Lower leg skin (tissue), 3 donors: ENCODE results near the gene PMPCA.

ENCODE experiments used
- POLR2A ChIP-seq, 2 donors: fragments of 450-650 bp; IDR thresholded peaks; one replicate each; pipeline ENCODE4 v1.6.1; 2016 to 2017; ENCODE audit warnings: antibody characterized with exemption in 2 of 2, mild to moderate bottlenecking in 1 of 2, moderate library complexity in 1 of 2
- TF ChIP-seq, protein P1 (sequence below), 3 donors: fragments of 450-650 bp; IDR thresholded peaks; one replicate each; pipeline ENCODE4 v1.5.1; 2016; ENCODE audit warnings: antibody characterized with exemption in 3 of 3, mild to moderate bottlenecking in 3 of 3, moderate library complexity in 2 of 3

DNA sequence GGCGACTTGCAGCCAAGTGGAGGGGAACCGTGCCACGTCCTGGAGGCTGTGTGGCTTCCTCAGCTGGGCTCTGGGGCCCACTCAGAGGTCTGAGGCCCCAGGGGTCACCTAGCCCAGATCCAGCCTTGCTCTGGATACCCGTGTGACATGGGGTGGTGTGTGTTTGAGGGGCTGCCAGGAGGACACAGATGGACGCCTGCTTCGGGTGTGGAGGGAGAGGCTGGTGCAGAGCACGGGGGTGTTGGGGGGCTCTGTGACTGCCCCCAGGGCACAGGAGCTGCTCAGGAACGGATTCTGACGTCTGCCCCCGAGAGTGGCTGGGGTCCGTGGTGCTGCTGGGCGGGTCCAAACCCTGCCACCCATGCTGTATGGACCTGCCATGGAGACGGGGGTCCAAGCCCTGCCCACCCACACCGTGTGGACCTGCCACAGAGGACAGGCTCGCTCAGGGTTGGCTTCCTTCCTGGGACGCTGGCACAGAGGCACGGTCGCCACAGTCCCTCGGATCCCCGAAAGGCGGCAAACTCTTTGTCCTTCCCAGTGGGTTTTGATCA is 18.7 kb downstream of the PMPCA start:
- TF ChIP-seq, protein P1, sequence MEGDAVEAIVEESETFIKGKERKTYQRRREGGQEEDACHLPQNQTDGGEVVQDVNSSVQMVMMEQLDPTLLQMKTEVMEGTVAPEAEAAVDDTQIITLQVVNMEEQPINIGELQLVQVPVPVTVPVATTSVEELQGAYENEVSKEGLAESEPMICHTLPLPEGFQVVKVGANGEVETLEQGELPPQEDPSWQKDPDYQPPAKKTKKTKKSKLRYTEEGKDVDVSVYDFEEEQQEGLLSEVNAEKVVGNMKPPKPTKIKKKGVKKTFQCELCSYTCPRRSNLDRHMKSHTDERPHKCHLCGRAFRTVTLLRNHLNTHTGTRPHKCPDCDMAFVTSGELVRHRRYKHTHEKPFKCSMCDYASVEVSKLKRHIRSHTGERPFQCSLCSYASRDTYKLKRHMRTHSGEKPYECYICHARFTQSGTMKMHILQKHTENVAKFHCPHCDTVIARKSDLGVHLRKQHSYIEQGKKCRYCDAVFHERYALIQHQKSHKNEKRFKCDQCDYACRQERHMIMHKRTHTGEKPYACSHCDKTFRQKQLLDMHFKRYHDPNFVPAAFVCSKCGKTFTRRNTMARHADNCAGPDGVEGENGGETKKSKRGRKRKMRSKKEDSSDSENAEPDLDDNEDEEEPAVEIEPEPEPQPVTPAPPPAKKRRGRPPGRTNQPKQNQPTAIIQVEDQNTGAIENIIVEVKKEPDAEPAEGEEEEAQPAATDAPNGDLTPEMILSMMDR (IDR thresholded peaks at IDR 0.05), result no peak
- no peak for TF ChIP-seq POLR2A (IDR thresholded peaks at IDR 0.05)
